ENCODE results near the gene STARD7.

DNA sequence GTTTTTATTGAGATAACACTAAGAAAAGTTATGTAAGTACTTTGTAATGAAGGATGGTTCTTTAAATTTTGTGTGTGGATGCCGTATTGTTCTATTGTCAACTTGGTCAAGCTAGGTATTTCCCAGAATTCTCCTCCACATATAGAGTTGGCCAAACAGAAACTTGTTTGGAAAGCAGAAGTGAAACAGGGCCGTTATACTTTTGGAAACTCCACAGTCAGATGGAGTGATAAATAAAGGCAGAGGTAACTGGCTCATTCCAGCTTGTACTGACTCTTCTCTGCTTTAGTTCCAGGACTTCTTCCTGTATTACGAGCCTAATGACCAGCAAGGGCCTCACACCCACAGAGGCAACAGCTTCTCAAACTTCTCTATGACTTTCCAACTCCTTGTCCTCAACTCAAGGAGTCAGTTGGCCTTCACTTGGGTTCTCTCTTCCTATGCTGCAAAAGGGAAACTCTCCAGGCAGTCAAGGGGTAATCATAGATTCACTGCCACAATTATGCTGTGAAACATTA lies 16.4 kb upstream of the STARD7 start:
- no peak for TF ChIP-seq EP300 (IDR thresholded peaks at IDR 0.05)
- TF ChIP-seq, protein P1, sequence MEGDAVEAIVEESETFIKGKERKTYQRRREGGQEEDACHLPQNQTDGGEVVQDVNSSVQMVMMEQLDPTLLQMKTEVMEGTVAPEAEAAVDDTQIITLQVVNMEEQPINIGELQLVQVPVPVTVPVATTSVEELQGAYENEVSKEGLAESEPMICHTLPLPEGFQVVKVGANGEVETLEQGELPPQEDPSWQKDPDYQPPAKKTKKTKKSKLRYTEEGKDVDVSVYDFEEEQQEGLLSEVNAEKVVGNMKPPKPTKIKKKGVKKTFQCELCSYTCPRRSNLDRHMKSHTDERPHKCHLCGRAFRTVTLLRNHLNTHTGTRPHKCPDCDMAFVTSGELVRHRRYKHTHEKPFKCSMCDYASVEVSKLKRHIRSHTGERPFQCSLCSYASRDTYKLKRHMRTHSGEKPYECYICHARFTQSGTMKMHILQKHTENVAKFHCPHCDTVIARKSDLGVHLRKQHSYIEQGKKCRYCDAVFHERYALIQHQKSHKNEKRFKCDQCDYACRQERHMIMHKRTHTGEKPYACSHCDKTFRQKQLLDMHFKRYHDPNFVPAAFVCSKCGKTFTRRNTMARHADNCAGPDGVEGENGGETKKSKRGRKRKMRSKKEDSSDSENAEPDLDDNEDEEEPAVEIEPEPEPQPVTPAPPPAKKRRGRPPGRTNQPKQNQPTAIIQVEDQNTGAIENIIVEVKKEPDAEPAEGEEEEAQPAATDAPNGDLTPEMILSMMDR (IDR thresholded peaks at IDR 0.05), result no peak
- TF ChIP-seq POLR2AphosphoS5 (IDR thresholded peaks at IDR 0.05), result no peak
